NCI-H1092 (cell line): ENCODE data around the gene AOPEP.

ENCODE experiments used
- DNase-seq: peaks from one replicate; lab custom pipeline; 2025; lab: John Stamatoyannopoulos, UW

Gene AOPEP

DNA sequence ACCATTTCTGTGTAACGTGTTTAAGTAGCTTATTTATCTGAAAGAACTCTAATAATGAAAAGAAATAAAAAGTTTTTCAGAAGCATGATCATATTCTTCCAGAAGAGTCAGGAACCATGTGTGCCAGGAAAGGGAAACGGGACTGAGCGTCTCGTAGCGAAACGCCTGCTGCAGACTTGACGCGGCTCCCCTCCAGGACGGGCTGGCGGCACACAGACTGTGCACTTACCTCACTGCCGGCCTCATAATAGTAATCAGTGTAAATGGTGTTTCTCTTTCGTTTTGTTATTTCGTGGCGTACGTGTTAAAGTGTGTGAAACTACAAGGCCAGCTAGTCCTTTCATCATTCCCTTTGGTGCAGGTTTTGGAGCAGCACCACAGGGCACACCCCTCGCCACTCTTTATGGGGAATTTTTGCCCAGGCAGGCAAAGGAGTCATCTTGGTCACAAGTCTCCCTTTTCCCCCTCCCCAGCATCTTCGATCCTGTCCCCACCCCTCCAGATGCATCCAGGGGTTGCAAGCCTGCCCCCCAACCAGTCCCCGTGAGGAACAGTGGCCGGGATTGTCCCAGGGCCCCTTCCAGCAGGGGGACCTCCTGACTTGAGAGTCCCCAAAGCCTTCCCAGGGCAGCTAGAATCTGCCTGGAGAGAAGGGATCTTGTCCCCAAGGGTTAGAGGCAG, 357.9 kb downstream of the AOPEP start:
- DNase-seq = no peak

DNA sequence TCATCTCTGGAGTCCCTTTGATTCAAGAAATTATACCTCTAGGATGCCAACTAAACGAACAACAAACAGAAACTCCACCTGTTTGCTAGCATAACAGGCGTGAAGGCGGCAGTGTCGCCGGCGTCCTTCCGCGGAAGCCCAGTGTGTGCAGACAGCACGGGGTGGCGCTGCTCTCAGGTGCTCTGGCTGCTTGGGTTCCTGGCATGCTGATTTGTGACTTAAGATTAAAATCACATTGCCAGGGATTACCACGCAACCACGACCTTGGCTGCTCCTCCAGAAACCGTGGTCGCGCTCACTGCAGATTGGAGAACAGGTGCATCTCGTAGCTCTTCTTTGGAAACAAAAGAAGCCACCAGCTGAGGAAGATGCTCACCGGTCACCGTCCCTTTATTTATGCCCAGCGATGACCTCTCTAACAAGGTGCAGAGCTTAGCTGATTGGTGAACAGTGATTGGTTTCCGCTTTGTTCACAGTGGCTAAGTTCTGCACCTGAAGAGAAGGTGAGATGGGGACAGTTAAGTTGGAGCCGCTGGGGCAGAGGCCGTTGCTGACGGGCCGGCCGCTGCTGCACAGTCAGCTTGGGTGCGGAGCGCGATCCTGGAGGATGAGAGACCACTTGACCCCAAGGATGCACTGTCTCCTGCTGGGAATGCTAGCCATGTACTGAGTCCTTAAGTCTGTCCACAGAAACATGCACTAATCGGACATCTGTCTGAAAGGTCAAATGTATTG, 358.7 kb downstream of the AOPEP start:
- DNase-seq = no peak

DNA sequence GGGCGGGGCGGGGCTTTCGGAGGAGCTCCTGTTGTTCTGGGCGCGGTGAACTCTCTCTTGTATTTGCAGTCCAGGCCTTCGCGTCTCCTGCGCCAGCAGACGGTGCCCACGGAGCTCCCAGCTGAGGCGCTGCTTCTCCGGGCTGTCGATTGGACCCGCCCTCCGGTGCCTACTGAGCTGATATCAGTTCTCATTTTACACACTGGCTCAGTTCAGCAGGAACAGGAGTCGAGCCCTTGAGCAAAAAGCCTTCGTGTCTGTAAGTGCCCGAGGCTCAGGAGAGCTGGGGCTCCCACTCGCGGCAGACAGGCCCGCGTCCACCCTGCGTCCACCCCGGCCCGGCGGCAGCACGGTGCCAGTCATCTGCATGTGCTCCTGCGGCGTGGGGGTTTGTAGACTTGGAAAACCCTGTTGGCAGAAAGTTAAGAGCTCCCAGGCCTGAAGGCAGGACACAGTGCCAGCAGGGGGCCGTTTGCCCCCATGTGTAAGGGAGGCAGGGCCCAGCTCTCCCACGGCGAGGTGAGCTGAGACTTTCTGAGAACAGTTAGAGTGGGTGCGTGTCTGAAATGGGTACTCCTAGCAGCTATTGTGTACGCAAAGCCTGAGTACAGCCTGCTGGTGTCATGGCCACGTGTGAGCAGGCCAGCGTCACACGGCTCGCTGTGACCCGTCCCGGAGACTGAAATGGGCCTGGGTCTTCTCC, 359.5 kb downstream of the AOPEP start:
- no peak for DNase-seq

DNA sequence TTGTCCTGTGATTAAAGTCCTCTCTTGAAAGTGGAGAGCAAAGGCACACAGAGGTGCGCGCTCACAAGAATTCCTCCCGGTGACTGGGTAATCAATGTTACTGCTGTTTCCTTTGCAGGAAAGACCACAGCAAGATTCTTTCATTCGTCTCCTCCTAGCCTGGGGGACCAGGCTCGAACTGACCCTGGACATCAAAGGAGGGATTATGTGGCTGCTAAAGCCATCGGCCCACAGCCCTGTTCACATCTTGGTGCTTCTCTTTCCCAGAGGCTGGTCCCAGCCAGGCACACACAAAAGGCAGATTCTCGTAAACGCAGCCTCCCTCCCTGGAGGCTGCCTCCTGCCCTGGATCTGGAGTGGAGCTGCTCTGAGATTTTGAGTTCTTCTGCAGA, 360.1 kb downstream of the AOPEP start:
- no peak for DNase-seq

DNA sequence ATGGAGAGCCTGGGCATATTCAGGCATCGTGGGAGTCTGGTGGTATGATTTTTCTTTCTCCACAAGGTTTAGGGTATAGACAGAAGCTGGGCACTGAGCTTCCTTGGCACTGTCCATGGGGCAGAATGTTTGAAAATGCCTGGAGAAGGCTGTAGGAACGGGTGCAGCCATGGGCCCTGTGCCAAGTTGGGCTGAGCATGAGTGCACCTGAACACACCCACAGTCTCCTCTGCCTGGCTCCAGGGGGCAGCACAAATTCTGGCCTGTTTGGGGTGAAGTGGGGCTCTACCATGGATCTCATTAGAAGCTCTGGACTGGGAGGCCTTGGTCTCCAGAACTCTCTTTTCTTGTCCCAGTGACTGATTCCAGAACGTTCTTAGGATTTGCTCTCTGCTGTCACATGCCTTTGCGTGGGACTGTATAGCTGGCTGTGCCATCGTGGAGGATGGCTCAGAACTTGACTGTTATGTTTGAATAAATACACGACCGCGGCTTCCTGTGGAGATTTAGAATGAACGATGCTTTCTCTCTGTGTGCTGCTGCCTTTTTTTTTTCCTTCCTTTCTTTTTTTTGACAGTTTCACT, 361.3 kb downstream of the AOPEP start:
- DNase-seq = no peak

DNA sequence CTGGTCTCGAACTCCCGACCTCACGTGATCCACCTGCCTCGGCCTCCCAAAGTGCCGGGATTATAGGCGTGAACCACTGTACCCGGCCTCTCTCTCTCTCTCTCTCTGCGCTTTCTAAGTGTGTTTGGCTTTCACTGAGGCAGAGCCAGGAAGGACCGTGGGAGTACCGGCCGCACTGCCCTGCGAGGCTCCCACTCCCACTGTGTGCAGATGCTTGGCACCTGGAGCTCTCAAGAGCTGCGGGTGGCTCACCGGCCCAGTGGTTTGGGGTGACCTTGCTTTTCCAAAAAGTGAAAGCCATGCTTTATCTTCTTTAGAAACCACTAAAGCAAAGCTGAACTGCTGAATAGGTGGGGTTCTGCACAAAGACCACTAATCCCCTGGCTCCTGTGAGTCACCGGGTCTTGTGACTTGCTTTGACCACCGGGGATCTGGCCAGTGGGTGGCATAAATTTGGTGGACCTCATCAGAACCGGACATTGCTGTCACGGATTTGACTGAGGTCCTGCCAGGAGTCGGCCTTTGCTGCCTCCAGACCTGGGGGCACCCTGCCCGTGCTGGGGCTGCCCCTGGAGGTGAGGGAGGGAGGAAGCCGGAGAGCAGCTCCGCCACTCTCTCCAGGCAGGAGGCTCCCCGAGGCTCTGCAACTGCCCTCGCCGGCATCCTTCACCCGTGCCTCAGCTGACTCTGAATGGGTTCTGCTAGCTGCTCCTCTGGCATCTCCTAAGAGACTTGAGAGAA, 362.1 kb downstream of the AOPEP start:
- DNase-seq = no peak

DNA sequence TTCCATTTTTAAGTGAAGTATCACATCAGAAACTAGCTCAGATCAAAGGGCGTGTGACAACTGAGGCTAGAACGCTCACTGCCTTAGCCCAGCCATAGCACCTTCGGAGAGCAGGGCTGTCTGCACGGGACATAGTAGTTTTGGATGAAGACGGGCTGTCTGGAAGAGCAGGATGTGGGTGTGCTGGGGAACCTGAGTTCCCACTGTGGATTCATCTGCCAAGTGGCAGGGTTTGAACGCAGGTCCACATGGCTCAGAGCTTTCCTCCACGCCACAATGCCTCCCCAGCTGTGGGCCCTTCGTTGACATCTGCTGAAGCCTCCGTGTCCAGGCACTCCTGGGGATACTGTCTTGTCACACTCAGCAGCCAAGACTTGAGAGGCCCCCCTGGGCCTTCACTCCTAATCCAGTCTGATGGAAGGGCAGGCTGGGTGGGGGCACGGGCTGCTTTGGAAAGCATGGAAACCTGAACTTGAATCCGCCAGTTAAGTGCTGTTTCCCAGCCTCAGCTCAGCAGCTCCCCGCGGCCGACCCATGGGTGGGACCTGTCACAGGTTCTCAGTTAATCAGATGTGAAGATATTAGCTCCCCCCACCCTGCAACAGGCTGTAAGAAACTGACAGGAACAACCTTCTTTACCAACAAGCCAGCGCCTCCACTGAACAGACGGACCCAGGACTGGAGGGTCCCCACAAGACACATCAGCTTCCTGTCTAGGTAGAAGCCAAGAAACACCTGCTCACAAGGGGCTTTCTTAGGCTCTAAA, 362.9 kb downstream of the AOPEP start:
- DNase-seq = no peak

DNA sequence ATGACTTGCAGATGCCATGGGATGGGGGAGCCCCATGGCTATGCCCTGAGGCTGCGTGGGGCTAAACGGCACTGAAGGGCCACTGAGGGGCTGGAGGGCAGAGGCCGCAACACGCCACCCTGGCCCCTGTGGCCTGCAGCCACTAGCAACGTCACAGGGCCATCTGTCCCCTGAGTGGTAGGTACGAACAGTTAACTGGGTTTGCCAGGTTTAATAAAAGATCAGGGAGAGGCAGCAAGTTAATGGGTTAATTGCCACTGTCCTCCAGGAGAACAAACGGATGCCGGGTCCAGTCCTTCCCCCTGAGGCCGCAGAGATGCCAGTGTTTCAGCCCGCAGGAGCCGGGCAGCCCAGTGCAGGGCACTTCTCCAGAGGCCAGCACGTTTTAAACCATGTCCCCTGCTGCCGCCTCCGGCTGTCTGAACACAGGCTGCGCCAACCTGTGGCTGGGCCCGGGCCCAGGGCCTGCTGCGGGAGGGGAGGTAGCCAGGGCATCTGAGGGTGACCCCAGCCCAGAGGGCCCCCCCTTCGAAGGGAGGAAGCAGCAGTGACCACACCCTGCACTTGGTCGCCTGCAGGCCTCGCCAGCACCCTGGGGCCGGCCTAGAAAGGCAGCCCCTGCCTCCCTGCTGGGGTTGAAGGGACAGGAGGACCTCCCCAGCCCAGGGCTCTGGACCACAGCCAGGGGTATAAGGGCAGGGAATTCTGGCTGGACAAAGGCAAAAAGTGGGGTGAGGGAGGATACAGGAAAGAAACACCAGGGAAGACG, 363.7 kb downstream of the AOPEP start:
- DNase-seq = no peak

DNA sequence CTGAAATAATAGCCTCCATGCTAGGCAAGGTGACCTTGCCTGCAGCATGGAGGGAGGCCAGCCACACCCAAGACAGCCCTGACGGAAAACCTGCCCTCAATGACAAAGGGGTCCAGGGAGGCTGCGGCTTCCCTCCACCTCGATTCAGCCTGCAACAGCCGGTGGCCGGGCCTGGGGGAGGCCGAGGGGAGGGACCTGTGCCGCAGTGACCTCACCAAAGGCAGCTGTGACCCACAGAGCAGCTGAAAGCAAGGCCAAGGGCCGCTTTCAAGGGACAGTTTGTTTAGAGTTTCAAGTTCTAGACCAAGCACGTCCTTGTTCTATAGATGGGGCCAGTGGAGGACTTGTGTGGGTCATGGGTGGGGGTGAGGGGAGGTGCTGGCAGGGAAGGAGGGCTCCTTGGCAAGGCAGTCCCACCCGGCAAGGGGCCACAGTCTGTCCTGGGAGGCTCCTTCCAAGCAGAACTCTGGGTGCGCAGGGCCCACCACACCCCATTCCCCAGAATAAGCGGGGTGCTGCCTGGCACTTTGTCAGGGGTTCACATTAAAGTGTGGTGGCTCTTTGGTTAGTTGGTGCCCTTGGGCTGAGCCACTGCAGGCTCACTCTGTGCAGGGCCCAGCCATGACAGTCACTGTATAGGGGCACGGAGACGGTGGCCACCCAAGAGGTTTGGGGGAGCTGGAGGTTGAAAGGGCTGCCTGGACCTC, 364.5 kb downstream of the AOPEP start:
- no peak for DNase-seq

DNA sequence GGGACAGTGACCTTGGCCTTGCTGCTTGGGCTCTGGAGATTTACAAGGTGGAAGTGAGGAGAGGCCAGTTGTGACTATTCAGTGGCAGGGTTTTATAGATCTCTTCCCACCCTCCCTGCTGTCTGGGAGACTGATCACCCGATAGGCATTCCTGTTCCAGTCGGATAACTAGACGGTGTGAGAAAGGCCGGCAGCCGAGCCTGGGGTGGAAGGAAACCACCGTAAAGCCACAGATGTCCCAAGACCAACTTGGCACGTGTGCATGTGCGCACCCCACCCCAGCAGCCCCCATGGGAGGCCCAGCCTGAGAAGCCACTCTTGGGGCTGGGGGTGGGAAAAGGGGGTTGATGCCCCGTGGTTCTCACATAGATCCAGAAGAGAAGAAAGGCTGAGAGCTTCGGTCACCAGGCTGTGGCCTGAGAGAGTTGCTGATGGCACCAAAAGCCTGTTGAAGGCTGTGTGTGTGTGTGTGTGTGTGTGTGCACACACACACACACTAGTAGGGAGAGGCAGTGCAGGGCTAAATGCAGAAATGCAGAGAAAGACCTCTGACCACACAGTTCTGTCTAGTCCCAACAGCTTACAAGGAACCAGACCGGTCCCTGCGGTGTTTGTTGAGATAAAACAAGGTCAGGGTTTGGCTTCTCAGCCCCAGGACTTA, 365.2 kb downstream of the AOPEP start:
- DNase-seq = no peak

DNA sequence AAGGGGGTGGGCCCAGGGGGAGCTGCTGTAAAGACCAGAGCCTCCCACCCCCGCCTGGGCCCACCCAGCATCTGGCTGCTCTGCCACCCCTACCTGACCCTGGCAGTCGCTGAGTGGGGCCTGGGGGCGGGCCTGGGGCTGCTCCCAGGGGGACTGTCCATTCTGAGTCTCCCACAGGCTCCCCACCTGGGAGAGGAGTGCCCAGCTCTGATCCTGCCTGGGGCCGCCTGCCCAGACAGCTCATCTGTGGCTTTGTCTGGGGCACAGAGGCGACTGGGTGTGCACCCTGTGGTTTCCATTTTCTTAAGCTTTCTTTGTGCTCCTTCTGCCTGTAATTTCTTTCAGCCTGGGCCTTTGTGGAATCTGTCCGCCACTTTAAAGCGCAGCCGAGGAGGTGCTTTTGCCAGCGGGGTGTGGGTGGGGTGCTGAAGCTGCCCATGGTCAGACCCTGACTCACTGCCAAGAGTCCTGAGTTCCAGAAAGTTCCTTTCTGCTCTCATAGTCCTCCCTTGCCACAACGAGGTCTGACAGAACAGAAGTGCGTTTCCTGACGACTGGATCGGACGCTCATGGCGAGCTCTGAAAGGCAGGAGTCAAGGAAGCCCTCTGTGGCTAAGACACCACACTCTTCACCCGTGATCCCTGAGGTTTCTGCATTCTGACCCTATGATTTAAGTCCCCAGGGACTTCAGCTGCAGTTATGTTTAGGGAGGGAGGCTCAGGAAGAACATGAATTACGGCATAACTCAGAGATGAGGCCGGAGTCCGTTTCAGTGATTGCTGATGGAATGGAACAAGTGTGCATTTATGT, 366.0 kb downstream of the AOPEP start:
- no peak for DNase-seq

DNA sequence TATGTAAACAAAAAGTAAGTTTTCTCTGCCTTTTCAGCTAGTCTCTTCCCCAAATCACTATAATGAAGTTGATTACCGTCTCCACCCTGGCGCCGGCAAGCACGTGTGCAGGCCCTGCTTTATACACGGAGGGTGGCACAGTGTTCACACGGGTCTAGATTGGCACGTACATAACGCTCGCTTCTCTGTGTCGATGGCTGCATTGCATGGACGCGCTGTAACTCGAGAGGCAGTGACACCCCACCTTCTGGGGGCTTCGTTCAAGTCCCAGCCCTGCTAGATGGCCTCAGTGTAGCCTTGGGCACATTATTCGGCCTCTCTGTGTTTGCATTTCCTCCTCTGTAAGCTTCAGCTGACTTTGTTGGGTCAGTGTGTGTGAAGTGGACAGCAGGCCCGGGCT, 367.1 kb downstream of the AOPEP start:
- no peak for DNase-seq

DNA sequence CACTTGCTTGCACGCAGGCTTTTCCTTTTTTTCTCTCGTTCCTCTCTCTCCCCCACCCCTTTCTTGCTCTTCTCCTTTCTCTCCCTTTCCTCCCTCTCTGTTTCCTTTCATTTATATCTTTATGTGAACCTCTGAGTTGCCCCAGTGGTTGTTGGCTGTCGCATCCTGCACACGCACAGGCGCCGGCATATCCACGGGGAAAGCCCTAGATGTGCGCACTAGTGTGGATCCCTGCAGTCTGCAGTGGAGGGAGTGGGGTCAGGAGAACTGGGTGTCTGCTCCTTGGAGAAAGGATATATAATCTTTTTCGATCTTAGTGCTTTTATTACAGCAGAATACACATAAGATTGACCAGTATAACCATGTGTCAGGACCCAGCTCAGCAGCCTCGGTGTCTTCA, 367.5 kb downstream of the AOPEP start:
- no peak for DNase-seq

DNA sequence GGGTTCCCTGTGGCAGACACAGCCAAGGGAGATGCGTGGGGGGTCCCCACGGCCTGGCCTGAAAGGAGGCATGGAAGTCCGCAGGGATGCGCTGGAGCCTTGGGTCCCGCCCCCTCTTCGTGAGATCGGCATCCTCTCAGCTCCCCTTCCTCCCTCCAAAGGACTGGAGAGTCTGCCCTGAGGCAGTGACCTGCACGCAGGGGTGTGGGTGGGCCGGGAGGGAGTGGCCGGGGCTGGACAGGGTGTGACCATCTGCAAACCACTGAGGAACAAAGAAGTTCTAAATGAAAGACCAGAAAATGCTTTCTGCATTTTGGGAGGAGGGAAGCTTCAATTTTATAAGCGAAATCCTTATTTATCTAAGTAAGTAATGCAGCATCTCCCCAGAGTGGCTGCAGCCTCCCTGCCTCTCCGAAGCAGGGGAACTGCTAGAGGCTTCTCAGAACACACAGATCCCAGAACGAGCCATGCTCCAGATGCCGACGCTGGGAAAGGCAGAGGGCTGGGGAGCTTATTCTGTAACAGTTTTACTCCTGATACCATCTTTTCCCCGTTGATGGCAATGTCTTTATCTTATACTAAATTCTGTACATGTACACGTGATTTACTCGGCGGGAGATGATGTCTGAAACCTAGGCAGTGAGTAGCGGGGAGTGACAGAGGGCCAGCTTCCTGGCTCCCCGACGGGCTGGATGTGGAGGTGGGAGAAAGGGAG, 369.3 kb downstream of the AOPEP start:
- no peak for DNase-seq

DNA sequence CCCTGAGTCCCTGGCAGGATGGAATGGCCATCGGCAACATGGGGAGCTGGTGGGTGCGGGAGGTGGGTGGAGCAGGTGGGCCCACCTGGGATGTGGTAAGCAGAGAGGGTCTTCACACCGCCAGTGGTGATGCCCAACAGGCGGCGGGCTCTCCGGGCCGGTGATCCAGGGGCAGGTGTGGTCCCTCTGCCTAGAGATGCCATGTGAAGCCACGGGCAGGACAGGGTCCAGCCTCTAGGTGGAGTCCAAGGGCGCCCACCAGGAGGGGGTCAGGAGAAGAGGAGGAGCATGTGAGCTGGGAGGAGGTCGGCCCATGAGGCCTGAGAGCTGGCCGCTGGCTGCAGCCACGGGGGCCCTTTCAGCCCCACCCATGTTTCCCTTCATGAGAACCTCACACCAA, 369.9 kb downstream of the AOPEP start:
- DNase-seq = no peak

DNA sequence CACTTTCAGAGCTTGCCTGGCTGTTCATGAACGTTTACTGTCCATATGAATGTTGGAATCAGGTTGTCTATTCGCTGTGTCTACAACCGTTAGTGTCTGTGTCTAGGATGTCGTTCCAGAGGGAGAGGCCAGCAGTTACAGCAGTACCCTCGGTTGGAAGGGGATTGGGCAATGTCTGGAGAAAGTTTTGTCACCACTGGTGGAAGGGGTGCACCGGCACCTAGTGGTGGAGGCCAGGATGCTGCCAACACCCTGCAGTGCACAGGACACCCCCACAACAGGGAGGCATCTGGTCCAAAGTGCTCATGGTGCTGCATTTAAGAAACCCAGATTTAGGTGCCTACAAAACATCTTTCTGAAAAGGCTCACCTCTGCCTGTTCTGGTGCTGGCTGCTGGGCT, 370.3 kb downstream of the AOPEP start:
- DNase-seq = no peak

DNA sequence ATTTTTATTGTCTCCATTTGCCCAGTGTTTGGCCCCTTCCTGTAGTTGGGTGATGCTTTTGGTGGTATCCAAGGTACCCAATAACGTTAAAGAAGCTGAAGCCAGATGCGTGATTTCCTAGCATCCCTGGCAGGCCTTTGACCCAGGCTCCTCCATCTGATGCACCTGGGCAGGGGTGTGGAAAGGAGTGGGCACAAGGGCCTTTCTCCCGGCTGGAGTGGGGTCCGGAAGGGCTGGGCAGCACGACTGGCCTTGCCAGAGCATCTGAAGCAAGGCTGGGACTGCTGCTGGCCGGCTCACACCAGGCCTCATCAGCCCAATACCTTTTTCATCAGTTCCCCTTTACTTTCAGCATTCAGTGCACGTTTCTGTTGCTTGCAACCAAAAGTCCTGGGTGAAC, 370.8 kb downstream of the AOPEP start:
- no peak for DNase-seq

DNA sequence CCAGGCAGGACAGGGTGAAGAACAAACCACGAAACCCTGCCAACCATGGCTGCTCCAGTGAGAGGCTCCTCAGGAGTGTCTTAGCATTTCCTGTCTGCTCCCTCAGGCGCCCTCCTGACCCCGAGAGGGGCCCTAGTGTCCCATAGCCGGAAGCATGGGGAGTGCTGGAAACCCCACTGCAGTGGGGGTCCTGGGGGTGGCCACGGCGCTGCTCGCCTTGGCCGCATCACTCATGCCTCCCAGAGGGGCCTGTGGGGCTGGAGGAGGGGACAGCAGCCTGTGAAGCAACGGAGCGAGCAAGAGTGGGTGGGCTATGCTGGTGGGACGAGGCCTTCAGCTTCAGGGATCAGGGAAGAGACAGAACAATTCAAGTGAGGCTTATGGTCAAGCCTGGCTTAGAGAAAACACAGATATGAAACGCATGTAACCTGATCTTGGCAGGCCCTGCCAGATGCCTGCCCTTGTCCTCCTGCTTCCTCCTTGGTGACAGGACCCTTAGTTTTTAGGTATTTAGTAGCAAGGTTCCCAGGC, 372.0 kb downstream of the AOPEP start:
- DNase-seq = no peak
